GM10266 (cell line): ENCODE results near the gene NRN1L.

Source experiments
- DNase-seq: peaks from one replicate; pipeline ENCODE4 v3.0.0; 2012; ENCODE audit errors: extremely low spot score
- TF ChIP-seq, protein P1 (sequence below): IDR thresholded peaks from 2 replicates; pipeline ENCODE4 v1.5.1; 2012; ENCODE audit warnings: mild to moderate bottlenecking, low read depth; ENCODE audit not compliant: control insufficient read depth, insufficient read depth; ENCODE audit errors: missing control alignments

Gene NRN1L

DNA sequence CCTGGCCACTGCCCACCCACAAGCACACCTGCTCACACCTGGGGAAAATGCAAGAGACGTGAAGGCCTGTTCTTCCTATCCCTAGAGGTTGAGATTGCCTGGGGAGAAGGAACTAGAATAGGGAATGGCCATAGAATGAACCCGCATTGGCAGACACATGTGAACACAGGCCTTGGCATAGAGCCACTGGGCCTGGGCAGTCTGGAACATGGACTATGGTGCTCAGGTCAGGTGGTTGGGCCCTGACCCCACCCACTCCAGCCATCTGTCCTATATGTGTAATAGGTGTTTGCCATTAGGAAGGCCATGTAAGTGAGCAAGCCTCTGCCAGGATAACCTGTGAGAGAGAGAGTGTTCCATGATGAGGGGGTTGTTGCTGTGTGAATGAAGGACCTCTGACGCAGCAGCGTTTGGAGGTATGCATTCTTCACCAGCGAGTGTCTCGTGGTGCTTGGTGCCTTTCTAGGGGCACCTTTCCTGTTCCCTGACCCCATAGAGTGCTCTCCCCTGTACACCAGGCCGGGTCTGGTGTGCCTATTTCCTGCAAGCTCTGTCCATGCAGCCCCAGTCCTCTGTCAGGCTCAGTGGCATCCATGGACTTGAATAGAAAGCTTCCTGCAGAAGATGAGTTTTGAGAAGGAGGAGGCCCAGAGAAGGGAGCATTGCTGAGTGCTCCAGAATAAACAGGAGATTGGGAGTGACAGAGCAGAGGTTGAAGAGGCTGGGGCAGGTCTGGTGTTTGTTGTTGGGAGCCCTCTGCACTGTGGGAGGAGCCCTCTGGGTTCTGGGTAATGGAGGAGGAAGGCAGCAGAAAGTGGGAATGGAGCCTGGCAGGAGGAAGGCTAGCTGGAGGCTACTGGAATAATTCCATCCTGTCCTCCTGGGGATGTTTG is 31.4 kb downstream of the NRN1L start:
- TF ChIP-seq, protein P1, sequence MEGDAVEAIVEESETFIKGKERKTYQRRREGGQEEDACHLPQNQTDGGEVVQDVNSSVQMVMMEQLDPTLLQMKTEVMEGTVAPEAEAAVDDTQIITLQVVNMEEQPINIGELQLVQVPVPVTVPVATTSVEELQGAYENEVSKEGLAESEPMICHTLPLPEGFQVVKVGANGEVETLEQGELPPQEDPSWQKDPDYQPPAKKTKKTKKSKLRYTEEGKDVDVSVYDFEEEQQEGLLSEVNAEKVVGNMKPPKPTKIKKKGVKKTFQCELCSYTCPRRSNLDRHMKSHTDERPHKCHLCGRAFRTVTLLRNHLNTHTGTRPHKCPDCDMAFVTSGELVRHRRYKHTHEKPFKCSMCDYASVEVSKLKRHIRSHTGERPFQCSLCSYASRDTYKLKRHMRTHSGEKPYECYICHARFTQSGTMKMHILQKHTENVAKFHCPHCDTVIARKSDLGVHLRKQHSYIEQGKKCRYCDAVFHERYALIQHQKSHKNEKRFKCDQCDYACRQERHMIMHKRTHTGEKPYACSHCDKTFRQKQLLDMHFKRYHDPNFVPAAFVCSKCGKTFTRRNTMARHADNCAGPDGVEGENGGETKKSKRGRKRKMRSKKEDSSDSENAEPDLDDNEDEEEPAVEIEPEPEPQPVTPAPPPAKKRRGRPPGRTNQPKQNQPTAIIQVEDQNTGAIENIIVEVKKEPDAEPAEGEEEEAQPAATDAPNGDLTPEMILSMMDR: no peak
- no peak for DNase-seq

DNA sequence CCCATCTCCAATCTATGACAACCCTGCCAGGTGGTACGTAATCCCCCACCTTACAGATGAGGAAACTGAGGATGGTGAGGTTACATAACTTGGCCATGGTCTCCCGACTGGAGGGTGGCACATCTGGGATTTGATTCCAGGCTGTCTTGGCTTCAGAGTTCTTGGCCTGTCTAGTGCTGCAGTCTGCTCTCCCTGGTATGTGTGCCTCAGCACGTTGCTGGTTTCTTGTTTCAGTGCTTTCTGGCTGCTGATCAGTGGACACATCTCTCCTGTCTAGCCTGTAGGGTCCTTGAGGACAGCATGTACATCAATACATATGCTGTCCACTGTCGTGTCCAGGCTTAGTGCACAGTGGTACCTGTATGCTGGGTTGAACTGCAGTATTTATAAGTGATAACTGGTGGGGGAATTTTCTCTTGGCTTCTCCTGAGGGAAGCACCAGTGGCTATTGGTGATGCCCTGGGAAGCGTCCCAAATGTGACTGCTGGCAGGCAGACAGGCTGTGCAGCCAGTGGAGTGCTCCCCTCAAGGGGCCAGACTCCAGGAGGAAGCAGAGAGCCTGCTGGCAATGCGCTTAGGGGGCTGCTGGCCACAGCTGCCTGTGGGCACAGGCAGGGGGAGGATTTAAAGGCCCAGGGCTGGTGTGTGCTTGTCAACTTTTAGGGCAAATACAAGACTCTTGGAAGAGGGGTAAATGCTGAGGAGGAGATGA is 32.6 kb downstream of the NRN1L start:
- no peak for DNase-seq

DNA sequence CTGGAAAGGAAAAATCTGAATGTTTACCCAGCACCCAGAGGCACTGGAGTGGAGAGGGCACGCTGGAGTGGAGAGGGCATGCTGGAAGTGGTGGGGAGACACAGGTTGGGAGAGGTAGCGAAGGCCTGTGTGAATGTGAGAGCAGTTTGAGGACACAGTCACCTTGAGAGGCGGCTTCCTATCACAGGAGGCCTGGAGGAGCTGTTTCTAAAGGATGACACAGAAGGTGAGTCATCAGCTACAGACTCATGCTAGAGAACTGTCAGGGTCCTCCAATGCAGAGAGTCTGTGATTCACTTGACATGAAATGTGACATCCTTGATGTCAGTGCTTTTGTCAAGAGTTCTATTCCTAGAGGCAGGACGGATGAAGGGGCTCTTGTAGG is 33.2 kb downstream of the NRN1L start:
- TF ChIP-seq, protein P1: no peak
- no peak for DNase-seq

More for the DNA sequence above, 32.6 kb downstream of the NRN1L start:
- TF ChIP-seq, protein P1: no peak

DNA sequence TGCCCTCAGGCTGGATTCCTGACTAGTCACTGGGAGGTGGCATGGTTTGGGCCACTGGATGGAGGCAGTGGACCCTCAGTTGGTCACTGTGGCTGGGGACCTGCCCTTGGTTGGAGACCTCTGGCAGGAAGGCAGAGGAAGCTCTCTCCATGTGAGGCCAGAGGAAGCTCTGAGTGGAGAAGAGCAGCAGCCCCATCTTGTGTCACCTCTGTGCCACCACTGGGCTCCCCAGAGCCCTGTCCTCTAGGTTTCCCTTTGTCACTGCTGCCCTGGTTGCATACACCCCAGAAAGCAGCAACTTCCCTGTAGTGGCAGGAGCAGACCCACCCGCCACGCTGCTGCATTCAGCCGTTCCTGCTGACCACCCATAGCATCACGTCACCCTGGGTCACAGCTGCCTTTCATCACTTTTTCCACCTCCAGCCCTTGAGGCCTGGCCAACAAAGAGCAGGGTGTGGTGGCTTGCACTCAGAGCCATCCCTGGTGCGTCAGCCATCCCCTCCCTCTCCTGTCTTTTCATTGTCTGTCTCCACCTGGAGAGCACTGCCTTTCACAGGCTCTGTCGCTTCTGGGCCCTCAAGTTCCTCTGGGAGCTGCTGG is 35.0 kb downstream of the NRN1L start:
- DNase-seq: no peak
- TF ChIP-seq, protein P1: no peak

DNA sequence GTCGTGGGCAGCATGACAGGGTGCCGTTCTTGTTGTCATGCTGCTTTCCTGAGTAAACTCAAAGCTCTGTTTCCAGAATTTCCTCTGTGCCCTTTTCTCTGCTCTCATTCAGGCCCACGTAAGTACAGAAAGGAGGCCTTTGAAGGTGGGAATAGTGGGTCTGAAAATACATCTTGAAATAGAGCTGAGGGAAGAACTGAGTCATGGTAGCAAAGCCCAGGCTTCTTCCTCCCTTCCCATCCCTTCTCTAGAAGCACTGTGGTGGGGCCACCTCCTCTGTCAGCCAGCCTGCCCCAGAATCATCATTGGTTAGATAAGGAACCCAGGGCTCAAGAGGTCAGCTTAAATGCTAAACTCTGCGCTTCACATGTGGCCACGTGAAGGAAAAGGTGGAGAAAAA is 37.5 kb downstream of the NRN1L start:
- no peak for DNase-seq
- TF ChIP-seq, protein P1: no peak

DNA sequence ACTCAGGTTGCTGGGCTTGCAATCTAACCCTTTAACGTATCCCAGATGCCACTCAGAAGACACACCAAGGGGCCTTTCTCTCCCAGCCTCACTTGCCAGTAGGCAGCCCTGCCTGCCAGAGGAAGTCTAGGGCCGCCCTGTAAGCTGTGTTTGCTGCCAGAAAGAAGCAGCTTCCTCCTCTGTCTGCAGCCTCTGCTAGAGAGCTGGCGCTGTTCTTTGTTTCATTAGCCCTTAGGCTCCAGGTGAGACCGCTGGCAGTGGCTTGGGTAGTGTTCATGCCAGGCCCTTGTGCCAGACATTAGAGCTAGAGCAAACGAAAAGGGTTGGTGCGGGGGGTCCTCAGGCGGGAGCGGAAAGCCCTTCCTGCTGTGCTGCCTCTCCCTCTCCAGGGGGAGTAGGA is 38.1 kb downstream of the NRN1L start:
- no peak for DNase-seq

More for the DNA sequence above, 38.1 kb downstream of the NRN1L start:
- TF ChIP-seq, protein P1: no peak
